CD4-positive, alpha-beta T cell treated with Interleukin-1 beta for 1 hour (primary cell): ENCODE measurements around the gene MYO3B.

Experiments used
- DNase-seq, 2 donors: peaks; one replicate each; pipeline ENCODE4 v3.0.0-alpha.2; 2020 to 2022

MYO3B gene

DNA sequence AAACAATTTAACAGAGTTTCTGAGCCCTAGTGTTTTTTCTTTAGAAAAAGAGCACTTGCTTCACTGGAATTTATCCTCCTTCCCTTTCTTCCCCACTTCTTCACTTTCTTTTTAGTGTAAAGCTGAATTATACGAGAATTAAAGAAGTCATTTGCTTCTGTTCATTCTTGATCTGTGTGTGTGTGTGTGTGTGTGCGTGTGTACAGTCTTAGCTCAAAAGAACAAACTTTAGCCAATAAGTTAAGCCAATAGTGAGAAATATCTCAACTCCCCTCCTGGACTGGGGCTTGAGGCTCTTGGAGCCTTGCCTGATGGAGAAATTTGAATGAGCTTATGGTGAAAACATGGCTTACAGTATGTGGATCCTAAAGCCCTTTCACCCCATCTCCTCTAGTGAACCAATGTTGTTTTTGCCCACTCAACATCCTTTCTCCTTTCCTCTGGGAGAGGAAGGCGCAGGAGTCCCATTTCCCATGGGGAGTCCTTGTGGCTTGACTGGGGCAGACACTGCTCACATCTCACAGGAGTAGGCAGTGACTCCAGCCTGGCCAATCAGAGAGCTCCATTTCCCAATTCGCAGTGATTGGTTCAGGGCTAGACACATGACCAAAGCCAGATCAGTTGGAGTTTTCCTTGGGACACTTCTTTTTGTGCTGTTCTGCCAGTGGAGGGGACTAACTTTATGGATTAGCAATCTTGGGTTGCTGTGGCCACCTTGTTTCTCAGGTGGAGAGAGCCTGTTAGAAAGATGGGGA, 16.3 kb upstream of the MYO3B start:
- DNase-seq = no peak

GRCh38 chr2:170162271-170162632, 15.7 kb upstream of the MYO3B start:
- DNase-seq = no peak

GRCh38 chr2:170163411-170164065, 14.4 kb upstream of the MYO3B start:
- DNase-seq = no peak

DNA sequence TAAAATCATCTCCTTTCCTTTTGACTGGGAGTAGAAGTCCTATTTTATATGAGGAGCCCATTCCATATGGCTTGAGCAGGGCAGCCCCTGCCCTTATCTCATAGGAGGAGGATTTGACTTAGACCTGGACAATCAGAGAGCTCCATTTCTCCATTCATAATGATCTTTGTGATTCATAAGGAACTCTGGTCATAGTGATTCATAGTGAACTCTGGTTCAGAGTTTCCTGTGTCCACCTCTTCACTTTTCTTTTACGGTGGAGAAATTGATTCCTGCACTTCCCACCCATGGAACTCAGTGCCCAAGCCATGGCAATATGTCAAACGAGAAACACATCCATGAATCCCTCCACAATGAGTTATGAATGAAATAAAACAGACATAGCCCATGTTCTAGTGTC, 12.8 kb upstream of the MYO3B start:
- no peak for DNase-seq

- no peak for DNase-seq
Observed at GRCh38 chr2:170166735-170167134, 11.2 kb upstream of the MYO3B start.

GRCh38 chr2:170170281-170171040, 7.5 kb upstream of the MYO3B start:
- no peak for DNase-seq

DNA sequence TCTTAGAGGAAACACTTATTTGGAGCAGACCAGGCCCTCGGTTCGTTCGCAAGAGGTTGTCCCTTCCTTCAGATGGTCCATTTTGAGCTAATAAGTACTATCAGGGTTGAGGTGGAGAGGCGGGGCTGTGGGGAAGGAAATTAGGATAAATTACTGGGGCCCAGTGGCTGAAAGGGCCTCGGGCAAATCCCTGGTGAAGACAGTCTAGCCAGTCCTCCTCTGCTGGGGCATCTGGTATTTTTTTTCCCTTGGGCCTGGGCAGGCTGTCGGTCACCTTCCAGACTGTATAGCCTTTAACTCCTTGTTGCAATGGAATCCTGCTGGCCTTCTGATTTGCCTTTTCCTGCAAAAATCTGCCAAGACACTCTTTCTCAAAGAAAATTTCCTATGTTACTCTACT, 1.7 kb upstream of the MYO3B start:
- no peak for DNase-seq

- DNase-seq = no peak
Observed at GRCh38 chr2:170180031-170180566, 2.2 kb downstream of the MYO3B start.

- no peak for DNase-seq
Observed at GRCh38 chr2:170181602-170182001, 3.7 kb downstream of the MYO3B start.

DNA sequence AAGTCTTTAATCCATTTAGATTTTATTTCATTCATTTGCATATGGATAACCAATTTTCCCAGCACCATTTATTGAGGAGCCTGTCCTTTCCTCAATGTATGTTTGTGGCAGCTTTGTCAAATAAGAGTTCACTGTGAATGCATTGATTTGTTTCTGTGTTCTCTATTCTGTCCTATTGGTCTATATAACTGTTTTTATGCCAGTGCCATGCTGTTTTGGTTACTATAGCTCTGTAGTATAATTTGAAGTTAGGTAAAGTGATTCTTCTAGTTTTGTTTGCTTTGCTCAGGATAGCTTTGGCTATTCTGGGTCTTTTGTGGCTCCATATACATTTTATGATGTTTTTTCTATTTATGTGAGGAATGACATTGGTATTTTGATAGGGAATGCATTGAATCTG, 7.4 kb downstream of the MYO3B start:
- DNase-seq = no peak

DNA sequence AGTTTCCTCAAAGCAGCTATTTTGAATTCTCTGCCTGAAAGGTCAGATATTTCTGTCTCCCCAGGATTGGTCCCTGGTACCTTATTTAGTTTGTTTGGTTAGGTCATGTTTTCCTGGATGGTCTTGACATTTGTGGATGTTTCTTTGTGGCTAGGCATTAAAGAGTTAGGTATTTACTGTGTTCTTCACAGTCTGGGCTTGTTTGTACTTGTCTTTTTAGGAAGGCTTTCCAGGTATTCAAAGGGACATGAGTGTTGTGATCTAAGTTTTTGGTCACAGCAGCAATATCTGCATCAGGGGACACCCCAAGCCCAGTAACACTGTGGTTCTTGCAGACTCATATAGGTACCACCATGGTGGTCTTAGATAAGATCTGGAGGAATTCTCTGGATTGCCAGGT, 11.8 kb downstream of the MYO3B start:
- DNase-seq = no peak

- no peak for DNase-seq
Observed at GRCh38 chr2:170190172-170190571, 12.2 kb downstream of the MYO3B start.

DNA sequence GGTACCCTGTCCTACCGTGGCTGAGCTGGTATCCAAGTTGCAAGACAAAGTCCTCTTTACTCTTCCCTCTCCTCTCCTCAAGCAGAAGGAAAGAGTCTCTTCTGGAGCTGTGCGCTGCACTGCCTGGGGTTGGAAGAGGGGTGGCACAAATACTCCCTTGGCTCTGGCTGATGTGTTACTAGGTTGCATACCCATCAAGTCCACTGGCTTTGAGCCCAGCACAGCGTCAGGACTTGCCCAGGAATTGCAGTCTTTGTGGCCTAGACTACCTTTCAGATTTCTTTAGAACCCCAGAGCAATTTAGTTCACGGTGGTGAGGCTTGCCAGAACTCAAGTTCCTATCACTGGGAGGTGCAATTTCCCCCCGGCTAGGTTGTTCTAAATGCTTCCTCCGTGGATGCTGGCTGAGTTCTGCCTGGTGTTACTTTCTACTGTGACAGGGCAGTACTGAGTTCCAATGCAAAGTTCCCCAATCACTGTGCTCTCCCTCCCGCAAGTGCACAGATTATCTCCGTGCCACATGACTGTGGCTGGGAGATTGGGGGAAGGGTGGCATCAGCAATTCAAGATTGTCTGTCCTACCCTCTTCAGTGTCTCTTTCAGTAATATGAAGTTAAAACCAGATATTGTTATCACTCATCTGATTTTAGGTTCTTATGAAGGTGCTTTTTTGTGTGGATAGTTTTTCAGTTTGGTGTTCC, 13.4 kb downstream of the MYO3B start:
- no peak for DNase-seq

GRCh38 chr2:170196963-170197362, 19.0 kb downstream of the MYO3B start:
- no peak for DNase-seq

DNA sequence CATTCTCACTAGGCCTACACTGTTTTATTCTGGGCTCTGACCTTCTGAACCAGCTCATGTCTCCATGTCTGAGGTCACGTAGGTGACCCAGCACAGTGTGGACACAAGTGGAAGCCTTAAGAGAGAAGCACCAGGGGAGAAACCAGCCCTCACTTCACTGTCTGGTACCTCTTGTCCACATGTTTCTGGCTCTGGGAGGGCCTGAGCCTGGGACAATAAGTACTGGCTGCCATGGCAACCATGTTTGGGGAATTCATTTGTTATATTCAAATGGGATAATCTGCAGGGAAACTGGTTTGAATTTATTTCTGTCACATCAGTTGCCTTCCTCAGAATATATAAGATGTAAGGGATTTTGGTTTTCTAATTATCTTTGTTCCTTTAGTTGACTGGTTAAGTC, 23.3 kb downstream of the MYO3B start:
- DNase-seq = no peak

GRCh38 chr2:170201734-170202393, 23.9 kb downstream of the MYO3B start:
- DNase-seq = no peak

GRCh38 chr2:170202437-170202836, 24.5 kb downstream of the MYO3B start:
- no peak for DNase-seq

GRCh38 chr2:170204298-170204951, 26.5 kb downstream of the MYO3B start:
- DNase-seq = no peak

DNA sequence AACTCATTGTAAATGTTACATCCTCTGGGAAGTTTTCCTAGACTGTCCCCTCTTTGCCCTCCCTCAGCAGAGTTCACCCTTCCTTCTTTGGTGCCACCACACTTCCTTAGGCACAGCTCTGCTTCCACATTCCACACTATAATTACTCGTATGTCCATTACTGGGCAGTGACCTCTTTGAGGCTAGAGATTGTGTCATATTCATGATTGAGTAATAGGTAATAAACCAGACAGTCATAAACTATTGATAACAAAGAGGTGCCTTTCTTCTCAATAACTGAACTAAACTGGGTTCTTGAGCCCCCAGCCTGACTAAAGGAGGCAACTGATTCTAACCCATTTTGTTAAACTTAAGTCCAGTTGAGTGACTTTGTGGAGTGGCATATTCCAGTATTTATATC, 28.3 kb downstream of the MYO3B start:
- no peak for DNase-seq

DNA sequence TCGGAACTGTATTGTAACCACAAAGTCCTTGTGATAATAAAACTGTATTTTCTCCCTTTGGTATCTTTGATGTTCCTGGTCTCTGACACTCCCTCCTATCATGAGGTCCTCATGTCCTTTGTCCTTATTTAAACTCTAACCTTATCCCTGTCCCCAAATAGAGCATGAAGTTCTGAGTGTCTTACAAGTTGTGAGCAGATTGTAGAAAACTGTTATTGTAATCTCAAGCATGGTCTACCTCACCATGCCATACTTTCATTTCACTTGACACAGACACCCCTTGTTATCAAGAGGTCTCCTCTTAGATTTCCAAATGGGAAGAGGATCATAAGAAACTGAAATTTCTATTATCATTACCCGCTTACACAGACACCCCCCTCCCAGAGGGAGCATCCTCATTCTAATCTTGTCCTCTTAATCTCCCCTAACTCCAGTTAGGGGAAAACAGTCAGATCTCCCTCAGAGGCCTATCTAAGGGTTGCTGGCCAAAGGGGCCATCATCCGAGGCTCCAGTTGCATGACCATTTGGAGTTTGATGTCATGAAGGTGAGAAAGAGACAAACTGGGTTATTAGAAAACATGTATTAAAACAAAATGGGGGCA, 29.0 kb downstream of the MYO3B start:
- DNase-seq = no peak

GRCh38 chr2:170207901-170208300, 30.0 kb downstream of the MYO3B start:
- DNase-seq = no peak

GRCh38 chr2:170208967-170209366, 31.0 kb downstream of the MYO3B start:
- DNase-seq = no peak
